Esophagus mucosa (tissue), 1 donor: ENCODE data around the gene PLXDC2. TPM values are rescaled to one million over a fixed set of nuclear protein-coding genes. Genes with fewer than 3 reads are reported as not detected.

Experiments
- ATAC-seq: fragments of 200-7000 bp; cut with Tn5 transposase; one replicate; pipeline ENCODE4 v1.9.1; 2020
- total RNA-seq: library from RNA; stranded (reverse); gene quantifications from one replicate; pipeline ENCODE4 v1.2.4, GENCODE V29; 2023
- donor health status: DM: yes; HTN: yes; CAD: no.

Gene PLXDC2
- total RNA-seq, 1 donor from 2014 or later, result 24.3 TPM

DNA sequence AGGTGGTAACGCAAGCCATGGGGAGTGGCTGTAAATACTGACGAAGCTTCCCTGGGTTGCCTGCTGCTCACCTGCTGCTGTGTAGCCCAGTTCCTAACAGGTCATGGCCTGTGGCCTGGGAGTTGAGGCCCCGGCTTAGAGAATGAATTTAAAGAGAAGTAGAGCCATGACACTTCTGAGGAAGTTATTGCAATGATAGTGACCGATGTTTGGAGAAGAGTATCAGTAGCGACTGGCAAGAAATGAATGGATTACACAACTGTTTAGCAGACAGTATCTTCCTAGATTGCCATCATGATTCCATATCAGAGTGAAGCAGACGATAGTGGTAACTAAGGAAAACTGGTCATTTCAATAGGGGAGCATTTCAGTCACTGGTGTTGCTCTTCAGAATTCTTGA, 249.6 kb downstream of the PLXDC2 start:
- ATAC-seq, result no peak

- no peak for ATAC-seq
These were observed 256.9 kb downstream of the PLXDC2 start for GRCh38 chr10:20073167-20073566.

GRCh38 chr10:20075713-20076112, 259.5 kb downstream of the PLXDC2 start:
- no peak for ATAC-seq

- ATAC-seq, result no peak
These were observed 268.2 kb downstream of the PLXDC2 start for GRCh38 chr10:20084451-20084850.

DNA sequence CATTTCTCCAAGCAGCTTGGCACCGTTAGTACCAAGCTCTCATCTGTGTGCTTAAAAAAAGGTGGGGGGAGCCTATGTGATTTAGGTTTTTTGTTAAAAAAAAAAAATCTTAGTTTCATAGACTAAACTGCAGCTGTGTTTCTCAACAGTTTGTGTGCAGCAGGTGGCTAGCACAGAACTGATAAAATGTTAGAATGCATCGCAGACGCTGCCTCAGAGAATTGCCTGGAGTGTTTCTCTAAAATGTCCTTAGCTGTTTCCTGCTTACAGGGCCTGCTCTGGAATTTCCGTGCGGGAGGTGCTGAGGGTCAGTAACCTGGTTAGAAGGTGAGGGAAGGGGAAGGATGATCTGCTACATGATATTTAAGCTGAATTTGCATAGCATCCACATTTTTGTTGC, 268.9 kb downstream of the PLXDC2 start:
- no peak for ATAC-seq

- no peak for ATAC-seq
These were observed 271.1 kb downstream of the PLXDC2 start for GRCh38 chr10:20087353-20087752.

- ATAC-seq, result no peak
These were observed 271.9 kb downstream of the PLXDC2 start for GRCh38 chr10:20088061-20088701.

GRCh38 chr10:20089879-20090278, 273.6 kb downstream of the PLXDC2 start:
- no peak for ATAC-seq

GRCh38 chr10:20090831-20091230, 274.6 kb downstream of the PLXDC2 start:
- no peak for ATAC-seq

DNA sequence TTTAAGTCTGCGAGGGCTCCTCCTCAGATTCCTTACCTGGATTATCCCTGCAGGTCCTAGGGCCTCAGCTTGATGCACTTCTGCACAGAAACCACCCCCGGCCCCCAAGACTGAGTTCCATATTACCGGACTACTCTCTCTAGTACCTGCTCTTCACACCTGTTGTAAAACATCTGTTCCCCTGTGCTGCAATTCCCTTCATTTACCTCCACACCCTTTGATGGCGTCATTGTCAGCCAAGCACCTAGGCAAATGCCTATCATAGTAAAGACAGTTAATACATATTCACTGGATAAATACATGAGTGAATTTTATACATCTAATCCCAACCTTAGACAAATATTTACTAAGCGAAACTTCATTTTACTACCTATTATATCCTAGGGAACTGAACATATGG, 275.5 kb downstream of the PLXDC2 start:
- no peak for ATAC-seq

- ATAC-seq, result no peak
These were observed 277.4 kb downstream of the PLXDC2 start for GRCh38 chr10:20093600-20093999.

DNA sequence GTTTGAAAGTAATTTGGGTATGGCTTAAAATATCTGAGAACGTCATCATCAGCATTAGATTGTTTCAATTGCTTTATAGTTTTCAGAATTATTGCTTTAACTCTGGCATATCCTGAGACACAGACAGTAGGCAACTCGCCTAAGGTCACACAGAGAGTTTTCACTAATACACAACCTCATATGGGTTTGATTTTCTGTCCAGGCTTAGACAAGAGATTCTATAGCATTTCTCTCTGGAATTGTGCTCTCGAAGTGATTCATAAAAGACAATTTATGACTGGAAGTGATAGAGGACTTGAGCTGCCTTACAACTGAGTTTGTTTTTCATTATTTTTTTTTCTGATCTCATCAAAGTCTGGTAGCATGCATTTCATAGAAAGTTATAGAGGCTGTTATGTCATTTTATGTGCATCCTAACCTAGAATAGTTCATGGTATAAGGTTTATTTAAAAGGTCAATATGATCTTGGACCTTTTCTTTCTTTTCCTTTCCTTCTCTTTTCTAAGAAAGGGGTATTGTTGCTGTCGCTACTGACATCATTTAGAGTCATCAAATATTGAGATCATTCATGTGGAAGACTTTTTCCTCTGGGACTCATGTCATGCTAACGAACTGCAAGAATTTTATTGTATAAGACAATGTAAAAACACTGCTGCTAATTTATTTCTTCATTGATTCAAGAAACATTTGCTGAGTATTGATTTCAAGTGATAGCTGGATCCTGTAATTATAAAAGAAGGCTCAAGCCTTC, 278.2 kb downstream of the PLXDC2 start:
- ATAC-seq, result no peak

DNA sequence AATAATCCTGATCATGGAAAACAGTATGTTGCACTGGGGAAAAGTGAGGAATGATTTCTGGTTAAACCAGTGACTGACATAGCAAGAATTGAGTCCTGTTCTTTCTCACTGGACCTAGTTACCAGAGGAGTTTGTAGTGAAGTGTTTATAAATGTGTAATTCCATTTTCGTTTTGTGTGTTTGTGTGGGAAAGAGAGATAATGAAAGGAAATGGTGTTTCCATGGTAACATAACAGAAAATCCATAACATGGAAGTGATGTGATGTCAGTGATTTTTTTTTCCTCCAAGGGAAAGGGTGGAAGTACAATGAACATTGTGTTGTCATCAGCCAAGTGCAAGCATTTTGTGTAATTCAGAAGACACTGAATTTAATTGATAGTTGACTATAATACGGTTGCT, 283.9 kb downstream of the PLXDC2 start:
- no peak for ATAC-seq

DNA sequence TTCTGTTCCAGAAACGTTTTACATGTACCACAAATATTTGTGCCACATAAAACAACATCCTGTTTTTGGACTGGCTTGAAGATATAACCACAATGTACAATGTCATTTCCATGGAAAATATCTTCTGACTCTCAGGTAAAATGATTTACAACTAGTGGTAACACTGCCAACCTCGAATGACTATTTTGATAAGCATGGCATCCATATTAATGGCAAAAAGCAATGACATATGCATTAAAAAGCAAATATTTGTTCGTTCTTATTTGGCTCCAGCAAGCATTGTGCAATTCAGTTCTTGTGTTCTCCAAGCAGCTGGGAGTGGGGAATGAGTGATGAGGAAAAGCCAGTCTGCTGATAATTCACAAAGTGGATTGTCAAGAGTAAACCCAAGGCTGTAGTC, 289.0 kb downstream of the PLXDC2 start:
- ATAC-seq, result no peak

GRCh38 chr10:20105931-20106330, 289.7 kb downstream of the PLXDC2 start:
- no peak for ATAC-seq

DNA sequence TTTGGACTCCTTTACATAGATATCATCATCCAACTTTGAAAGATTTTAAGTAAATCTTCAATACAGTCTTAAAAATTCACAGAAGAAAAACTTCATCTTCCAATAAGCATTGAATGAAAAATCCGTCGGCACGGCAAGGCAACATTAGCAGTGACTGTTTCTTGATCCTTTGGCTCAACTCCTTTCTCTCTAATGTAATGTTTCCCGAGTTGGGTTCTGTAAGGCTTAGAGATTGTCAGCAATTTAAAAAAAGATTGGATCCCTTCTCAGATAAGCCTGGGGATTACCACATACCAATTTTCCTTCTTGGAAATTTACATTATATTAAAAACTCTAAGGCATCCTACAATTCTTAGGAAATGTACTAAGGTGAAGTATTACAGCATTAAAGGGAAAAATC, 291.8 kb downstream of the PLXDC2 start:
- ATAC-seq, result no peak

DNA sequence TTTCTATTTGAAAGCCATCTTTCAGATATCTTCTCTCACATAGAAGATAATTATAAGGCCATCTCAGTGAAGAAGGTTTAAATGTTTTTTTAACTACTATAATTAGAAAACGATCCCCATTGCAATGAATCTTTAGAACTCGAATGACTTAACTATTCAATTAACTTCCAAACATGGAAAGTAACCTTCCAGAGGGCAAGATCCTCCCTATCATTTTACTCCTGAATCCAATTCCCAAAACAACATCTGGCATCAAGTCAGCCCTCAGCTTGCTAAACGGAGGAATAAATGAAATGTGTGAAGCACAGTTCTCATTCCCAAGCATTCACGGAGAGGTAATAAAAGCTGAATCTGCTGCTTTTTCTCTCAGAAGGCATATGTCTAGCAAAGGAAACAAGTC, 293.4 kb downstream of the PLXDC2 start:
- no peak for ATAC-seq

GRCh38 chr10:20110125-20111100, 294.2 kb downstream of the PLXDC2 start:
- ATAC-seq, result no peak

- no peak for ATAC-seq
These were observed 297.9 kb downstream of the PLXDC2 start for GRCh38 chr10:20114179-20114578.

DNA sequence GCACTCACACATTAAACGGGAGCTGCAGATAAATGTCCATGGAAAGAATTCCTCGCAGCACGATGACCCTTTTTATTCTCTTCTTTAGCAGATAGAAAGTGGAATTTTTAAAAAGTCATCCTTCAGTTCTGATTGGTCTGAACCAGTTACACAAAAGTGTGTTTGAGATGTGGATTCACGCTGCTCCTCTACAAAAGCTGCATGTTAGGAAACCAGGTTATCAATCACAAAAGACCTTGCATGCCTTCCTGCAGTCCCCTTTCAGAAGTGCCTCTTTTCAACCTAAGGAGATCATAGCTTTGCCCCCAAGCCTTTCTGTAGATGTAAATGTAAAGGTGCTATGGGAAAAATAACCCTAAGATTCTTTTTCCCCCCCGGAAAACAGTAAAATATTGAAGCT, 299.7 kb downstream of the PLXDC2 start:
- ATAC-seq, result no peak

- ATAC-seq, result no peak
These were observed 301.2 kb downstream of the PLXDC2 start for GRCh38 chr10:20117471-20117870.

GRCh38 chr10:20118119-20118518, 301.9 kb downstream of the PLXDC2 start:
- no peak for ATAC-seq

DNA sequence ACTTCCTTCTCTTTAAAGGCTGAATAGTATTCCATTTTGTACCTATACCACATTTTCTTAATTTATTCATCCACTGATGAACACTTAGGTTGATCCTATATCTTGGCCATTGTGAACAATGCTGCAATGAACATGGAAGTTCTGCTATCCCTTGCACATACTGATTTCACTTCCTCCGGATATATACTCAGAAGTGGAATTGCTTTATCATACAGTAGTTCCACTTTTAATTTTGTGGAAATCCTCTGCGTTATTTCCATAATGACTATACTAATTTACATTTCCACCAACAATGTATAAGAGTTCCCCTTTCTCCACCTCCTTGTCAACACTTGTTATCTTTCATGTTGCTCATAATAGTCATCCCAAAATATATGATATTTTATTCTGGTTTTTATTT, 312.6 kb downstream of the PLXDC2 start:
- ATAC-seq, result no peak
